Lung microvascular endothelial cell (primary cell): ENCODE measurements around the gene ZNF587B. TPM values are rescaled to one million over a fixed set of nuclear protein-coding genes. Genes with fewer than 3 reads are reported as not detected.
A peak's percentile ranks its signal among the peaks of the same experiment; 100 is the strongest.
"Not testable (repeated sequence)": the region's sequence is repeated elsewhere in the genome, so short reads cannot be mapped to it uniquely, and the experiment has no call there.

Experiments
- DNase-seq, 2 donors: peaks; one replicate each; pipeline versions ENCODE4 v3.0.0 to v3.0.0-alpha.2; 2010; ENCODE audit warnings: low read depth in 2 of 2
- total RNA-seq: library from RNA; depleted of rRNA; stranded (reverse); fragments of >200 nt; gene quantifications from 2 replicates; pipeline ENCODE4 v1.2.1, GENCODE V29; 2014

The ZNF587B gene
- total RNA-seq, 1 donor from 2014 or later = 25.0 TPM

- no peak for DNase-seq
These were observed 11.7 kb upstream of the ZNF587B start for GRCh38 chr19:57818378-57818777.

GRCh38 chr19:57819475-57820148, 10.5 kb upstream of the ZNF587B start:
- peak; percentile 74 to 87 for DNase-seq

- no peak for DNase-seq
These were observed 9.5 kb upstream of the ZNF587B start for GRCh38 chr19:57820599-57820998.

- not testable (repeated sequence) for DNase-seq
These were observed 9.0 kb upstream of the ZNF587B start for GRCh38 chr19:57821095-57821494.

DNA sequence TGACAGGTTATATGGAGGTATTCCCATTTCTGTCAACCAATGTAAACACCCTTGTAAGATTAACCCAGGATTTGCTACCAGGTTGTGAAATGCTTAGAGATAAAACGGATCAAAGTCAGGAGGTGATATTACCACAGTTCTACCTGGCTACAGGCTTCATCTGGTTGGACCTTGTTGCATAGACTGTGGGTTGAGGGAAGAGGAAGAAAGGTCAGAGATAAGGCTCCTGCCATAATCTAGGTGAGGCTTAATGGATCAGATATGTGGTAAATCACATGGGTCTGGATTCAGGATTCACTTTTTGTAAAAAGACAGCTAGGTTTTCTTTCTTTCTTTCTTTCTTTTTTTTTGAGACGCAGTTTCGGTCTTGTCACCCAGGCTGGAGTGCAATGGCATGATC, 8.6 kb upstream of the ZNF587B start:
- not testable (repeated sequence) for DNase-seq

DNA sequence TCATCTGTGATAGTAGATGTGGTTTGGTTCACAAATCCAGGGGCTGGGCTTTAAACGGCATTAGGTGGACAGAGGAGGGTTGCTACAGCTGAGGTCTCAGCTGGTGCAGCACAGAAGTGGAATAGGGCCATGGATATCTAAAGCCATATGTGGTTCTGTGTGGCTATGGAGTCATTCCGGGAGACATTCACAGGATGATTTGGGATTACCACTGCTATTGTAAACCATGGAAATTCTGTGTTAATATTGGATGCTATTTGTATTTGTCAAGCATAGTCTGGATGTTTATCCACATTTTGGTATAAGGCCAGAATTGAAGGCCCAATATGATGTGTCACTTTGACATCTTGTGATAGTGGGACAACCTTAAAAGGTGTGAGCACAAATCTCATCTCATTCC, 6.9 kb upstream of the ZNF587B start:
- DNase-seq = not testable (repeated sequence)

DNA sequence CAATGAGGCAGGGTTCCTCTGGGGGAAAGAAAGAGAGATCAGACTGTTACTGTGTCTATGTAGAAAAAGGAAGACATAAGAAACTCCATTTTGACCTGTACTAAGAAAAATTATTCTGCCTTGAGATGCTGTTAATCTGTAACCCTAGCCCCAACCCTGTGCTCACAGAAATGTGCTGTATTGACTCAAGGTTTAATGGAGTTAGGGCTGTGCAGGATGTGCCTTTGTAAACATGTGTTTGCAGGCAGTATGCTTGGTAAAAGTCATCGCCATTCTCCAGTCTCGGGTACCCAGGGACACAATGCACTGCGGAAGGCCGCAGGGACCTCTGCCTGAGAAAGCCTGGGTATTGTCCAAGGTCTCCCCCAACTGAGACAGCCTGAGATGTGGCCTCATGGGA, 6.5 kb upstream of the ZNF587B start:
- not testable (repeated sequence) for DNase-seq

GRCh38 chr19:57825511-57825910, 4.6 kb upstream of the ZNF587B start:
- DNase-seq = no peak

DNA sequence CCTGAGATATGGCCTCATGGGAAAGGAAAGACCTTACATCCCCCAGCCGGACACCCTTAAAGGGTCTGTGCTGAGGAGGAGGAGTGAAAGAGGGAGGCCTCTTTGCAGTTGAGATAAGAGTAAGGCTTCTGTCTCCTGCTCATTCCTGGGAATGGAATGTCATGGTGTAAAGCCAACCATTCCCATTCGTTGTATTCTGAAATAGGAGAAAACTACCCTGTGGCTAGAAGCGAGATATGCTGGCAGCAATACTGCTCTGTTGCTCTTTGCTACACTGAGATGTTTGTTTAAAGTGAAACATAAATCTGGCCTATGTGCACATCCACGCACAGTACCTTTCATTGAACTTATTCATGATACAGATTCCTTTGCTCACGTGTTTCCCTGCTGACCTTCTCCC, 783 bp upstream of the ZNF587B start:
- no peak for DNase-seq

DNA sequence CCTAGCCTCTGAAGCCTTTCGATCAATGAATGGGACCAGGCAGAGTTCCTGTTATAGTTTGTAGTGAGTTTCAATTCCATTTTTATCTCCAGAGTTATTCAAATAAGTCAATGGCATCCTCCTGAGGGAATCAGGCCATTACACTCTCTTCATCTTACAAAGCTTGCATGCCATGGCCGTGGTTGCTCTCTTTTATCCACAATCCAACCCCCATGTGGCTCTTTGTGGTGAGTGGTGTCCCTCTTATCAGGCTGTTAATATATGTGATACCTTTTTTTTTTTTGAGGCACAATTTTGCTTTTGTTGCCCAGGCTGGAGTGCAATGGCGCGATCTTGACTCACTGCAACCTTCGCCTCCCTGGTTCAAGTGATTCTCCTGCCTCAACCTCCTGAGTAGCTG, 6.9 kb downstream of the ZNF587B start:
- DNase-seq = not testable (repeated sequence)

- DNase-seq = not testable (repeated sequence)
These were observed 8.6 kb downstream of the ZNF587B start for GRCh38 chr19:57838622-57839191.

DNA sequence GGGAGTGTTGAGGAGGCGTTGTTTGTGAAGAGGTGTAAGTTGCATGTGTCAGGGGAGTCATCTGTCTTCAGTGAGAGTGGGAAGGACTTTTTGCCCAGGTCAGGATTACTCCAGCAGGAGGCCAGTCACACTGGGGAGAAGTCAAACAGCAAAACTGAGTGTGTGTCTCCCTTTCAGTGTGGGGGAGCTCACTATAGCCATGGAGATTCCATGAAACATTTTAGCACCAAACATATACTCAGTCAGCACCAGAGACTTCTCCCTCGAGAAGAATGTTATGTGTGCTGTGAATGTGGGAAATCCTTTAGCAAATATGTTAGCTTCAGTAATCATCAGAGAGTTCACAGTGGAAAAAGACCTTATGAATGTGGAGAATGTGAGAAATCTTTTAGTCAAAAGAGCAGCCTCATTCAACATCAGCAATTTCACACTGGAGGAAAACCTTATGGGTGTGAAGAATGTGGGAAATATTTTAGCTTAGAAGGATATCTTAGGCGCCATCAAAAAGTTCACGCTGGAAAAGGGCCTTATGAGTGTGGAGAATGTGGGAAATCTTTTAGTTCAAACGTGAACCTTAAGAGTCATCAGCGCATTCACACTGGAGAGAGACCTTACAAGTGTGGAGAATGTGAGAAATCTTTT, 11.1 kb downstream of the ZNF587B start:
- no peak for DNase-seq

DNA sequence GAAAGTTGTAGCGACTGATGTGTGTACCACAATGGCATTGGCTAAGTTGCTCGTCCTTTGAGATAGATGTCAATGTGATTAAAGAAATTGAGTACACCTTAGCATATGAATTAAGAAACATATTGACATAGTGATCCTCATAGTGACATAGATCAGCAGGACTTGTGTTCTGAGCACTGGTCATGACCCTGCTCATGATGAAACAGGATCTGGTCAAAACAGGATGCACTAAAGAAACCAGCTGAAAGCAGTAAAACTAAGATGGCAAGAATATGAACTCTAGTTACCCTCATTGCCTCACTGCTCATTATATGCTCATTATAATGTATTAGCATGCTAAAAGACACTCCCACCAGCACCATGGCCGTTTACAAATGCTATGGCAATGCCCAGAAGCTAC, 17.1 kb downstream of the ZNF587B start:
- peak; percentile 21 to 55 for DNase-seq

DNA sequence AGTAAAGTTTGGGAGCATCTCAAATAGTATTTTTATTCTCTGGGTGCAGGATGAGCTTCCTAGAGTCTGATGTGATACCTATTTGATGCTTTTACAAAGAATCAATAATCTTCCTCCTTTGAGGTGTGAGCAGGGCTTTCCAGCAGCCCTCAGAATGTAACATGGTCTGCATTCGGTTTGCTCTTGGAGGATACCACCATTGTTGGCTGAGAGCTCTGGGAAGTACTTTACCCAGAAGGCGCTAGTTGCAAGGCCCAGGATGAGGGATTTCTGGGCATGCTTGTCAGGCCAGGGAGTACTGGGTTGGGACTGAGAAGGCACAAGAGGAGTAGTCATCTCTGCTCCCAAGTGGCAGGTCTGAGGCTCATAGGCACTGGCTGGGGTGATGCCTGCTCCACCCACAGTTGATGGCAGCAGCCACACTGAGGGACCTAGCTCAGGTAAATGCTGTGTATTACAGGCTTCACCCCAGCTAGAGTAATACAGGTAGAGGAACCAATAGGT, 19.1 kb downstream of the ZNF587B start:
- not testable (repeated sequence) for DNase-seq

- DNase-seq = peak; percentile 84 to 90
These were observed 19.8 kb downstream of the ZNF587B start, which contains the start of gene ZNF587 for GRCh38 chr19:57849666-57850473. Gene ZNF587, plus strand, starts transcription at chr19:57849859. Its CDS starts 180 bp downstream, at chr19:57850039.

GRCh38 chr19:57850553-57851017, 20.5 kb downstream of the ZNF587B start:
- DNase-seq = peak; percentile 5 to 78

GRCh38 chr19:57851812-57852603, 21.9 kb downstream of the ZNF587B start:
- DNase-seq = not testable (repeated sequence)

DNA sequence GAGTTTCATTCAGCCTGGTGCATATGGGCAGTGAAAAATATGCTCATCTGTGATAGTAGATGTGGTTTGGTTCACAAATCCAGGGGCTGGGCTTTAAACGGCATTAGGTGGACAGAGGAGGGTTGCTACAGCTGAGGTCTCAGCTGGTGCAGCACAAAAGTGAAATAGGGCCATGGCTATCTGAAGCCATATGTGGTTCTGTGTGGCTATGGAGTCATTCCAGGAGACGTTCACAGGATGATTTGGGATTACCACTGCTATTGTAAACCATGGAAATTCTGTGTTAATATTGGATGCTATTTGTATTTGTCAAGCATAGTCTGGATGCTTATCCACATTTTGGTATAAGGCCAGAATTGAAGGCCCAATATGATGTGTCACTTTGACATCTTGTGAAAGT, 24.0 kb downstream of the ZNF587B start:
- not testable (repeated sequence) for DNase-seq

GRCh38 chr19:57862351-57862750, 32.3 kb downstream of the ZNF587B start:
- DNase-seq = not testable (repeated sequence)

DNA sequence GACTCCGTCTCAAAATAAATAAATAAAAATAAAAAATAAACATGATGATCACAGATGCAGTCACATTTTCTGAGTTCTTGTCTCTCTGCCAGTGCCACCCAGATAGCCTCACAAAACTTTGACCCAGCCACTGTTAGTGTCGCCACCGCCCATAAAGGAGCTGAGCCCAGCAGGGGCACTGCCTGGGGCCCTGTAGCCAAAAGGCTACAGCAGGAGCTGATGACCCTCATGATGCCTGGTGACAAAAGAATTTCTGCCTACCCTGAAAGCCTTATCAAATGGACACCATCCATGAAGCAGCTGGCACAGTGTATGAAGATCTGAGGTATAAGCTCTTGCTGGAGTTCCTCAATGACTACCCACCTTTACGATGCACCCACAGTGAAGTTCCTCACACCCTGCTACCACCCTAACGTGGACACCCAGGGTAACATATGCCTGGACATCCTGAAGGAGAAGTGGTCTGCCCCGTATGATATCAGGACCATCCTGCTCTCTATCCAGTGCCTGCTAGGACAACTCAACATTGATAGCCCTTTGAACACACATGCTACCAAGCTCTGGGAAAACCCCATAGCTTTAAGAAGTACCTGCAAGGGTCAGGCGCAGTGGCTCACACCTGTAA, 37.9 kb downstream of the ZNF587B start:
- no peak for DNase-seq
